OCI-LY7 (cell line): ENCODE data around the gene GGA2.

ENCODE experiments used
- CTCF ChIP-seq: fragments of 200-600 bp; sonication (generic); conservative IDR thresholded peaks from 2 replicates; pipeline ENCODE4 v1.5.1; 2014; ENCODE audit warnings: mild to moderate bottlenecking, antibody characterized with exemption, low read length, moderate library complexity, mixed read lengths
- EZH2phosphoT487 ChIP-seq: fragments of 200-600 bp; sonication (generic); IDR thresholded peaks from 2 replicates; pipeline ENCODE4 v1.6.1; 2018; ENCODE audit warnings: low read depth, borderline replicate concordance, mild to moderate bottlenecking, mixed run types, antibody characterized with exemption, low read length, moderate library complexity, mixed read lengths

GRCh38 chr16:23433261-23433920 is 76.9 kb downstream of the GGA2 start:
- TF ChIP-seq CTCF (no peak), EZH2phosphoT487 (no peak)
